Measurements from ENCODE around the gene LRPAP1. TPM values are rescaled to one million over a fixed set of nuclear protein-coding genes. Genes with fewer than 3 reads are reported as not detected.
A peak's percentile ranks its signal among the peaks of the same experiment; 100 is the strongest.
"Not testable (repeated sequence)": the region's sequence is repeated elsewhere in the genome, so short reads cannot be mapped to it uniquely, and the experiment has no call there.

The LRPAP1 gene
- total RNA-seq, 1 experiment from 2014 or later: 156 TPM

GRCh38 chr4:3519468-3520264 is 12.6 kb downstream of the LRPAP1 start:
- no peak for DNase-seq (ENCODE audit: low spot score)

- DNase-seq (ENCODE audit: low spot score): no peak
Measured at GRCh38 chr4:3518941-3519340, 13.3 kb downstream of the LRPAP1 start.

GRCh38 chr4:3518511-3518880 is 13.7 kb downstream of the LRPAP1 start:
- DNase-seq (ENCODE audit: low spot score): no peak

GRCh38 chr4:3517731-3518510 is 14.3 kb downstream of the LRPAP1 start:
- DNase-seq (ENCODE audit: low spot score): no peak

- no peak for DNase-seq (ENCODE audit: low spot score)
Measured at GRCh38 chr4:3516836-3517730, 15.1 kb downstream of the LRPAP1 start.

- no peak for DNase-seq (ENCODE audit: low spot score)
Measured at GRCh38 chr4:3516061-3516835, 16.0 kb downstream of the LRPAP1 start.

GRCh38 chr4:3515646-3516045 is 16.6 kb downstream of the LRPAP1 start:
- no peak for DNase-seq (ENCODE audit: low spot score)

GRCh38 chr4:3514806-3515501 is 17.3 kb downstream of the LRPAP1 start:
- peak; percentile 11 for DNase-seq (ENCODE audit: low spot score)

GRCh38 chr4:3514221-3514780 is 17.9 kb downstream of the LRPAP1 start:
- DNase-seq (ENCODE audit: low spot score): no peak

- DNase-seq (ENCODE audit: low spot score): no peak
Measured at GRCh38 chr4:3513807-3514206, 18.4 kb downstream of the LRPAP1 start.

GRCh38 chr4:3512719-3513118 is 19.5 kb downstream of the LRPAP1 start:
- no peak for DNase-seq (ENCODE audit: low spot score)

- no peak for DNase-seq (ENCODE audit: low spot score)
Measured at GRCh38 chr4:3512279-3512678, 19.9 kb downstream of the LRPAP1 start.

GRCh38 chr4:3511601-3512000 is 20.6 kb downstream of the LRPAP1 start:
- not testable (repeated sequence) for DNase-seq (ENCODE audit: low spot score)

- no peak for DNase-seq (ENCODE audit: low spot score)
Measured at GRCh38 chr4:3511187-3511586, 21.0 kb downstream of the LRPAP1 start.

GRCh38 chr4:3510481-3510880 is 21.7 kb downstream of the LRPAP1 start:
- no peak for DNase-seq (ENCODE audit: low spot score)

- no peak for DNase-seq (ENCODE audit: low spot score)
Measured at GRCh38 chr4:3508542-3508941, 23.7 kb downstream of the LRPAP1 start.

GRCh38 chr4:3505231-3505630 is 27.0 kb downstream of the LRPAP1 start:
- DNase-seq (ENCODE audit: low spot score): no peak

- DNase-seq (ENCODE audit: low spot score): no peak
Measured at GRCh38 chr4:3502941-3503936, 29.0 kb downstream of the LRPAP1 start.

All from HT-29 (cell line).